ENCODE results near the gene PDCD11.
"Not testable (repeated sequence)": the region's sequence is repeated elsewhere in the genome, so short reads cannot be mapped to it uniquely, and the experiment has no call there.

Gene PDCD11, protein sequence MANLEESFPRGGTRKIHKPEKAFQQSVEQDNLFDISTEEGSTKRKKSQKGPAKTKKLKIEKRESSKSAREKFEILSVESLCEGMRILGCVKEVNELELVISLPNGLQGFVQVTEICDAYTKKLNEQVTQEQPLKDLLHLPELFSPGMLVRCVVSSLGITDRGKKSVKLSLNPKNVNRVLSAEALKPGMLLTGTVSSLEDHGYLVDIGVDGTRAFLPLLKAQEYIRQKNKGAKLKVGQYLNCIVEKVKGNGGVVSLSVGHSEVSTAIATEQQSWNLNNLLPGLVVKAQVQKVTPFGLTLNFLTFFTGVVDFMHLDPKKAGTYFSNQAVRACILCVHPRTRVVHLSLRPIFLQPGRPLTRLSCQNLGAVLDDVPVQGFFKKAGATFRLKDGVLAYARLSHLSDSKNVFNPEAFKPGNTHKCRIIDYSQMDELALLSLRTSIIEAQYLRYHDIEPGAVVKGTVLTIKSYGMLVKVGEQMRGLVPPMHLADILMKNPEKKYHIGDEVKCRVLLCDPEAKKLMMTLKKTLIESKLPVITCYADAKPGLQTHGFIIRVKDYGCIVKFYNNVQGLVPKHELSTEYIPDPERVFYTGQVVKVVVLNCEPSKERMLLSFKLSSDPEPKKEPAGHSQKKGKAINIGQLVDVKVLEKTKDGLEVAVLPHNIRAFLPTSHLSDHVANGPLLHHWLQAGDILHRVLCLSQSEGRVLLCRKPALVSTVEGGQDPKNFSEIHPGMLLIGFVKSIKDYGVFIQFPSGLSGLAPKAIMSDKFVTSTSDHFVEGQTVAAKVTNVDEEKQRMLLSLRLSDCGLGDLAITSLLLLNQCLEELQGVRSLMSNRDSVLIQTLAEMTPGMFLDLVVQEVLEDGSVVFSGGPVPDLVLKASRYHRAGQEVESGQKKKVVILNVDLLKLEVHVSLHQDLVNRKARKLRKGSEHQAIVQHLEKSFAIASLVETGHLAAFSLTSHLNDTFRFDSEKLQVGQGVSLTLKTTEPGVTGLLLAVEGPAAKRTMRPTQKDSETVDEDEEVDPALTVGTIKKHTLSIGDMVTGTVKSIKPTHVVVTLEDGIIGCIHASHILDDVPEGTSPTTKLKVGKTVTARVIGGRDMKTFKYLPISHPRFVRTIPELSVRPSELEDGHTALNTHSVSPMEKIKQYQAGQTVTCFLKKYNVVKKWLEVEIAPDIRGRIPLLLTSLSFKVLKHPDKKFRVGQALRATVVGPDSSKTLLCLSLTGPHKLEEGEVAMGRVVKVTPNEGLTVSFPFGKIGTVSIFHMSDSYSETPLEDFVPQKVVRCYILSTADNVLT (N-terminal part only)

DNA sequence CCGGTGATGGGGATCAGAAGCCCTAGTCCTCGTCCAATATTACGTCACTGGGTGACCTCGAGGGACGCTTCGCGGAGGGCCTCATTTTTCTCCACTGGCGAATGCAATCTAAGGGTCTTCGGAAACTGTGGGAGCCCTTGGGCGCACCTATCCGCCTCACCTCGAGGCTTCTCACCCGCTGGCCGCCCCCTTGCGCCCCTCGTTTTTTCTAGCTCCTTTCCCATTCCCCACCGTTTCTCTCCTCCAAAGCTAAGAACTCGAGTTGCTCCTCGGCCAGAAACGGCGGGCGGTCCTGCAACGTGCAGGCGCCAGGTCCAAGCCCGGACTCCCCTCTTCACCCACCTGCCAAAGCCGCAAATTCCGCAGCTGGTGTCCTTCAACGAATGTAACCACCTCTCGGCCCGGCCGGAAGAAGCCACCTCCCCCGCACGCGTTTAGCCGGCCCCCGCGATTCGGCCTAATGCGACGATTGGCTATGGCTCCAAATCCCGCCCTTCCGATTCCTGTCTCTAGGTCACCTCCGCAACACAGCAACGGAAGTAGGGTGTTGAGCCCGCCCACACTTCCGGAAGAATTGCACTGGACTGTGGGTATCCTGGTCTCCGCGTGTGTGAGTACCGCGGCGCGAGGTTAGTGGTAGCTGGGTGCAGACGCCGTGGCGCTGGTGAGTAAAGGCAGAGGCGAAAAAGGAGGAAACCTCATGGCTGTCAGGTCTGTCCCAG, at the start of gene PDCD11, which contains the start of gene ATP5MK:
Gene PDCD11, plus strand, starts transcription at position 560 of the 722 bp plus-strand sequence. CDS start 1,801 bp downstream, outside the sequence.
Gene ATP5MK, minus strand, starts transcription at position 409 of the 722 bp plus-strand sequence. CDS start 4,018 bp downstream, outside the sequence.
- peak; percentile 96 for DNase-seq

DNA sequence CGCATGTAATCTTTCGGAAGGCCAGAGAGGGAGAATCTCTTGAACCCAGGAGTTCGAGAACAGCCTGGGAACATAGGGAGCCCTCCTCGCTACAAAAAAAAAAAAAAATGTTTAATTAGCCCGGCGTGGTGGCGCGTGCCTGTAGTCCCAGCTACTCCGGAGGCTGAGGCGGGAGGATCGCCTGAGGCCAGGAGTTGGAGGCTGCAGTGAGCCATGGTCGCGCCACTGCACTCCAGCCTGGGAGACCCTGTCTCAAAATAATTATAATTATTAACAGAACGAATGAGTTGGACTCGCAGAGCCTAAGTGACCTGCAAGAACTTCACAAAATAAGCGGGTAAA, 46.3 kb upstream of the PDCD11 start:
- DNase-seq = no peak

- DNase-seq = peak; percentile 92
Measured at GRCh38 chr10:103350517-103351260, 45.7 kb upstream of the PDCD11 start, which contains the start of gene PCGF6. Gene PCGF6, minus strand, starts transcription at chr10:103351140. Its CDS starts 74 bp downstream, at chr10:103351066.

- DNase-seq = no peak
Measured at GRCh38 chr10:103353281-103353680, 43.1 kb upstream of the PDCD11 start.

DNA sequence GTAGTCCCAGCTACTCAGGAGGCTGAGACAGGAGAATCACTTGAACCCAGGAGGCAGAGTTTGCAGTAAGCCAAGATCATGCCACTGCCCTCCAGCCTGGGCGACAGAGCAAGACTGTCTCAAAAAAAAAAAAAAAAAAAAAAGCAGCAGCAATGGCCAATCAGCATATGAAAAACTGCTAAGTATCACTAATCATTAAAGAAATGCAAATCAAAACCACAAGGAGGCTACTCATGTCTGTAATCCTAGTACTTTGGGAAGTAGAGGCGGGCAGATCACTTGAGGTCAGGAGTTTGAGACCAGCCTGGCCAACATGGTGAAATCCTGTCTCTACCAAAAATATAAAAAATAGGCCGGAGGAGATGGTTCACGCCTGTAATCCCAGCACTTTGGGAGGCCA, 41.9 kb upstream of the PDCD11 start:
- not testable (repeated sequence) for DNase-seq

DNA sequence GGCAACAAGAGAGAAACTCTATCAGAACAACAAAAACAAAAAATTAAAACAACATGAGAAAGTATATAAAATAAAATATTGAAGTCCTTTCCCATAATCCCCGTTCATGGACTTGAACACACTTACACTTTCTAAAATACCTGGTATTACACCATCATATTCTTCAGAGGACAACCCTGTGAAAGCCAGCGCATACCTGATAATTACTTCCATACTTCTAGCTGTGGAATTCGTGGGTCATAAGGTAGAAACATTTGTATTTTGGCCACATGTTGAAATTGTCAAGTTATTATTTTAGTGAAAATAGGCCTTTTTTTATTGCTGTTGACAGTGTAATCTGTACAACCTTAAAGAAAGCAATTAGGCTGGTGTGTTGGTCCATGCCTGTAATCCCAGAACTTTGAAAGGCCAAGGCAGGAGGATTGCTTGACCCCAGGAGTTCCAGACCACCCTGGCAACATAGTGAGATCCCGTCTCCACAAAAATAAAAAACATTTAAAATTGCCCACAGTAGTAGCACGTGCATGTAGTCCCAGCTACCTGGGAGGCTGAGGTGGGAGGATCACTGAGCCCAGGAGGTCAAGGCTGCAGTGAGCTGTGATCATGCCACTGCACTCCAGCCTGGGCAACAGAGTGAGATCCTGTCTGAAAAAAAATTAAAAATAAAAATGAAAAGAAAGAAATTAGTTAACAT, 40.4 kb upstream of the PDCD11 start:
- DNase-seq = no peak

- not testable (repeated sequence) for DNase-seq
Measured at GRCh38 chr10:103359493-103359892, 36.9 kb upstream of the PDCD11 start.

DNA sequence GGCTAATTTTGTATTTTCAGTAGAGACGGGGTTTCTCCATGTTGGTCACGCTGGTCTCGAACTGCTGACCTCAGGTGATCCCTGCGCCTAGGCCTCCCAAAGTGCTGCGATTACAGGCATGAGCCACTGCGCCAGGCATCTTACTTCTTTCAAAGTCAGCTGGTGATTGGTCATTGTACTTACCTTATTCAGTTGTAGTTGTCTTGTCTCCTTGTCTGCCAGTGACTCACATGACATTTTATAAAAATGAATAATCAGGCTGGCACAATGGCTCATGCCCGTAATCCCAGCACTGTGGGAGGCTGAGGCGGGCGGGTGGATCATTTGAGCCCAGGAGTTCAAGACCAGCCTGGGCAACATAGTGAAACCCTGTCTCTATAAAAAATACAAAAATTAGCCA, 35.6 kb upstream of the PDCD11 start:
- not testable (repeated sequence) for DNase-seq

GRCh38 chr10:103367379-103367781, 29.0 kb upstream of the PDCD11 start:
- DNase-seq = no peak

DNA sequence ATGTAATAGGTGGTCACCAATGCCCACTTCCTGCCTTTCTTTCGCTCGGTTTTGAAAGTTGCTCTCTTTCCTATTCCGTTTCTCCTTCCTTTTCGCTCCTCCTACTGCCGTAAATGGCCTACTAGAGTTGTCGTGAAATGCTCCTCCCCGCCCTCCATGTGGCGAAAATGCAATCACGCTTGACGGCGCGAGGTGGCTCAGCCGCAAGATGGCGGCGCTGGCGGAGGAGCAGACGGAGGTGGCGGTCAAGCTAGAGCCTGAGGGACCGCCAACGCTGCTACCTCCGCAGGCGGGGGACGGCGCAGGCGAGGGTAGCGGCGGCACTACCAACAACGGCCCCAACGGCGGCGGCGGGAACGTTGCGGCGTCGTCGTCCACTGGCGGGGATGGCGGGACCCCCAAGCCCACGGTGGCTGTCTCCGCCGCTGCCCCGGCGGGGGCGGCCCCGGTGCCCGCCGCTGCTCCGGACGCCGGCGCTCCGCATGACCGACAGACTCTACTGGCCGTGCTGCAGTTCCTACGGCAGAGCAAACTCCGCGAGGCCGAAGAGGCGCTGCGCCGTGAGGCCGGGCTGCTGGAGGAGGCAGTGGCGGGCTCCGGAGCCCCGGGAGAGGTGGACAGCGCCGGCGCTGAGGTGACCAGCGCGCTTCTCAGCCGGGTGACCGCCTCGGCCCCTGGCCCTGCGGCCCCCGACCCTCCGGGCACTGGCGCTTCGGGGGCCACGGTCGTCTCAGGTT, 28.5 kb upstream of the PDCD11 start, which contains the start of gene TAF5:
Gene TAF5, plus strand, starts transcription at position 195 of the 737 bp plus-strand sequence. Its CDS starts 14 bp downstream, at position 209.
- peak; percentile 90 for DNase-seq

DNA sequence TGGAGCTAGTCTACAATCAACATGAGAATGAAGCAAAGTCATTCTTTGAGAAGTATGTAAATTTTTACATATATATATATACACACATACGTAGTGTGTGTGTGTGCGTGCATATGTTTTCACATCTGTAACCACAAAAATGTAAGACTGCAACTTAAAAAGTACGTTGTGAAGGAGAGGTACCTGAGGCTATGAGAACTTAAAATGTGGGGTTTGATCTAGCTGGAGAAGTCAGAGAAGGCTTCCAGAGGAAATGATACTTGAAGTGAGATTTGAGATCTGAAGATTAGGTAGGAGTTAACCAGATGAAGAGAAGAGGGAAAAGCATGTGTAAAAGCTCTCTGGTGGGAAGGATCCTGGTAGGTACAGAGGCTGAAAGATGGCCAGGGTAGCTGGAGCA, 22.9 kb upstream of the PDCD11 start:
- no peak for DNase-seq

DNA sequence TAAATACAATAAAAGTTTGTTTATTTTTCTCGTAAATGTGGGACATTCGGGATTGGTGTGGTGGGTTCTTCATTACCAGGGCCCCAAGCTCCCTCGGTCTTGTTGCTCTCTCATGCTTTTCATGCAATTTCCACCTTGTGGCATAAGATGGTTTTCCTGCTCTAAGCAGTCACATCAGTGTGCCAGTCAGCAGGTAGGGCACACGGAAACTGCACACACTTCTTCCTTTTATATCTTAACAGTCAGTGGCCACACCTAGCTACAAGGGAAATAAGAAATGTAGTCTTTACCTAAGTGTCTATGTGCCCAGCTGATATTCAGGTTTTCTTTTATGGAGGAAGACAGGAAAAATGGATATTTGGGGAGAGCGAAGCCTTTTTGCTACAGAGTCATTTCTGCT, 22.2 kb upstream of the PDCD11 start:
- DNase-seq = no peak

GRCh38 chr10:103382769-103383168, 13.7 kb upstream of the PDCD11 start:
- no peak for DNase-seq

DNA sequence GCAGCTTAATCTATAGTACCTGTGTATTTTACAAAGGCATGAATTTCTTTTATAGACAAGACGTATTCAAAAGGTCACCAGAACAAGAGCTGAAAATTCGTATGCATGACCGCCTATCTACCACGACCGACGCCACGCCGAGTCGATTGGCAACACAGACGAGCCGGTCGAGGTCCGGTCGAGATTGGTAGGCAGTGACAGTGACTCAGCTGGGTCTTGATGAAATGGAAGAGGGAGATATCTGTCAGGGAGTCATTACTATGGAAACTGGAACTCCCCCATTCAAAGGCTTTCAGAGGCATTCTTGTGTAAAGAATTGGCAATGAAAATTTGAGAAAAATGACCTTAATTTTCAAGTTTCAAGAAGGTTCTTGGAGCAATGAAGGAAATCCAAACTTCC, 2.2 kb upstream of the PDCD11 start:
- no peak for DNase-seq

GRCh38 chr10:103395754-103396066, 716 bp upstream of the PDCD11 start:
- no peak for DNase-seq

GRCh38 chr10:103396789-103397087, 312 bp downstream of the PDCD11 start:
- DNase-seq = no peak

DNA sequence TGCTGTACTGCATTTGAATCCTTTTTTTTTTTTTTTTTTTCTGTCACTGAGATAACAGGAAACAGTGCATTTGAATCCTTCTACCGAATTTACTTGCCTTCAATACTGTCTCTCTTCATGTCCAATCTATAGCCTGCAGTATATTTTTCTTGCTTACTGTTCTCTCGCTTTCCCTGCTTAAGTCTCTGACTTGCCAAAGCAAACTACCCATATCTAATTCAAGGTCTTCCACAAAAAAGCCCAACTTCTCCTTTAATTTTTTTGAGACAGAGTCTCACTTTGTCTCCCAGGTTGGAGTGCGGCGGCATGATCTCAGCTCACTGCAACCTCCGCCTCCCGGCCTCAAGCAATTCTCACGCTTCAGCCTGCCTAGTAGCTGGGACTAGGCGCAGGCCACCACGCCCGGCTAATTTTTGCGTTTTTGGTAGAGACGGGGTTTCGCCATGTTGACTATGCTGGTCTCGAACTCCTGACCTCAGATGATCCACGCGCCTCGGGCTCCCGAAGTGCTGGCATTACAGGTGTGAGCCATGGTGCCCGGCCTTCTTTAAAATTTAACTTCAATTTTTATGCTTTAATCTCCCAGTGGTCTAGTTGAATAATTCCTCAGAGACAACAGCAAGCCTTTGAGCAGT, 882 bp downstream of the PDCD11 start:
- no peak for DNase-seq

- no peak for DNase-seq
Measured at GRCh38 chr10:103413564-103413963, 17.1 kb downstream of the PDCD11 start.

GRCh38 chr10:103415581-103415980, 19.2 kb downstream of the PDCD11 start:
- no peak for DNase-seq
